IPS-15b (cell line): ENCODE measurements around the gene THUMPD1.

Source experiments
- H3K27me3 ChIP-seq: one replicate; pipeline ENCODE4 v1.6.1; 2013; ENCODE audit warnings: low read length; ENCODE audit not compliant: control insufficient read depth, insufficient read depth
- H3K36me3 ChIP-seq: one replicate; pipeline ENCODE4 v1.6.1; 2013; ENCODE audit warnings: low read length; ENCODE audit not compliant: control insufficient read depth, insufficient read depth
- H3K4me1 ChIP-seq: one replicate; pipeline ENCODE4 v1.6.1; 2013; ENCODE audit warnings: mild to moderate bottlenecking, low read length; ENCODE audit not compliant: control insufficient read depth, insufficient read depth
- H3K4me3 ChIP-seq: one replicate; pipeline ENCODE4 v1.5.1; 2013; ENCODE audit warnings: low read depth, low read length
- H3K9ac ChIP-seq: one replicate; pipeline ENCODE4 v1.6.1; 2013; ENCODE audit warnings: low read depth, mild to moderate bottlenecking, low read length
- H3K9me3 ChIP-seq: one replicate; pipeline ENCODE4 v1.6.1; 2013; ENCODE audit warnings: mild to moderate bottlenecking, low read length; ENCODE audit not compliant: control insufficient read depth, insufficient read depth

Gene THUMPD1

GRCh38 chr16:20746461-20746860 lies 4.8 kb upstream of the THUMPD1 start:
- Histone ChIP-seq H3K4me1 (no peaks in the 10 kb centered on the region), H3K4me3 (no peak overlapping the region), H3K27me3 (no peaks in the 10 kb centered on the region), H3K9me3 (peaks cover 5% of the 10 kb centered on the region), H3K9ac (no peak overlapping the region), H3K36me3 (no peaks in the 10 kb centered on the region)

GRCh38 chr16:20744922-20745440 lies 3.4 kb upstream of the THUMPD1 start:
- H3K9me3 ChIP-seq = peaks cover 5% of the 10 kb centered on the region
- no peaks in the 10 kb centered on the region for H3K36me3 ChIP-seq
- no peaks in the 10 kb centered on the region for H3K27me3 ChIP-seq
- H3K4me1 ChIP-seq = no peaks in the 10 kb centered on the region
- no peak overlapping the region for H3K4me3 ChIP-seq
- no peak overlapping the region for H3K9ac ChIP-seq

- no peak overlapping the region for H3K9ac ChIP-seq
- H3K9me3 ChIP-seq = peaks cover 5% of the 10 kb centered on the region
- H3K36me3 ChIP-seq = peaks cover 1% of the 10 kb centered on the region
- H3K27me3 ChIP-seq = no peaks in the 10 kb centered on the region
- no peaks in the 10 kb centered on the region for H3K4me1 ChIP-seq
- no peak overlapping the region for H3K4me3 ChIP-seq
Observed at GRCh38 chr16:20743591-20743990, 2.0 kb upstream of the THUMPD1 start.

GRCh38 chr16:20740901-20741521 lies 607 bp downstream of the THUMPD1 start:
- H3K4me3 ChIP-seq = peak overlapping the region; percentile 97
- H3K9ac ChIP-seq = peak overlapping the region; percentile 89
- H3K9me3 ChIP-seq = no peaks in the 10 kb centered on the region
- no peaks in the 10 kb centered on the region for H3K4me1 ChIP-seq
- peaks cover 12% of the 10 kb centered on the region for H3K36me3 ChIP-seq
- H3K27me3 ChIP-seq = no peaks in the 10 kb centered on the region

GRCh38 chr16:20740007-20740883 lies 1.4 kb downstream of the THUMPD1 start:
- peaks cover 13% of the 10 kb centered on the region for H3K36me3 ChIP-seq
- H3K4me1 ChIP-seq = no peaks in the 10 kb centered on the region
- no peaks in the 10 kb centered on the region for H3K27me3 ChIP-seq
- no peaks in the 10 kb centered on the region for H3K9me3 ChIP-seq
- H3K9ac ChIP-seq = peak overlapping the region; percentile 40
- peak overlapping the region; percentile 97 for H3K4me3 ChIP-seq

GRCh38 chr16:20735490-20735889 lies 6.1 kb downstream of the THUMPD1 start:
- Histone ChIP-seq H3K36me3 (peaks cover 13% of the 10 kb centered on the region), H3K9ac (no peak overlapping the region), H3K4me3 (no peak overlapping the region)

GRCh38 chr16:20734782-20735181 lies 6.8 kb downstream of the THUMPD1 start:
- Histone ChIP-seq H3K9me3 (no peaks in the 10 kb centered on the region), H3K4me3 (no peak overlapping the region), H3K27me3 (no peaks in the 10 kb centered on the region), H3K4me1 (no peaks in the 10 kb centered on the region), H3K36me3 (peaks cover 13% of the 10 kb centered on the region), H3K9ac (no peak overlapping the region)

More at GRCh38 chr16:20735490-20735889, 6.1 kb downstream of the THUMPD1 start:
- Histone ChIP-seq H3K9me3 (no peaks in the 10 kb centered on the region), H3K27me3 (no peaks in the 10 kb centered on the region), H3K4me1 (no peaks in the 10 kb centered on the region)

GRCh38 chr16:20734056-20734455 lies 7.6 kb downstream of the THUMPD1 start:
- H3K4me1 ChIP-seq = no peaks in the 10 kb centered on the region
- H3K27me3 ChIP-seq = no peaks in the 10 kb centered on the region
- H3K9me3 ChIP-seq = no peaks in the 10 kb centered on the region
- H3K4me3 ChIP-seq = no peak overlapping the region
- peaks cover 13% of the 10 kb centered on the region for H3K36me3 ChIP-seq
- H3K9ac ChIP-seq = no peak overlapping the region

- Histone ChIP-seq H3K4me3 (no peak overlapping the region), H3K27me3 (no peaks in the 10 kb centered on the region), H3K9ac (no peak overlapping the region), H3K4me1 (no peaks in the 10 kb centered on the region), H3K36me3 (no peaks in the 10 kb centered on the region), H3K9me3 (no peaks in the 10 kb centered on the region)
Observed at GRCh38 chr16:20729141-20729540, 12.5 kb downstream of the THUMPD1 start.

GRCh38 chr16:20727181-20727580 lies 14.4 kb downstream of the THUMPD1 start:
- no peaks in the 10 kb centered on the region for H3K9me3 ChIP-seq
- H3K4me3 ChIP-seq = no peak overlapping the region
- no peak overlapping the region for H3K9ac ChIP-seq

GRCh38 chr16:20726661-20727060 lies 15.0 kb downstream of the THUMPD1 start:
- H3K9ac ChIP-seq = no peak overlapping the region
- no peak overlapping the region for H3K4me3 ChIP-seq
- no peaks in the 10 kb centered on the region for H3K9me3 ChIP-seq
- H3K36me3 ChIP-seq = no peaks in the 10 kb centered on the region
- H3K4me1 ChIP-seq = no peaks in the 10 kb centered on the region
- H3K27me3 ChIP-seq = no peaks in the 10 kb centered on the region

More at GRCh38 chr16:20727181-20727580, 14.4 kb downstream of the THUMPD1 start:
- Histone ChIP-seq H3K4me1 (no peaks in the 10 kb centered on the region), H3K36me3 (no peaks in the 10 kb centered on the region), H3K27me3 (no peaks in the 10 kb centered on the region)

GRCh38 chr16:20720251-20720650 lies 21.4 kb downstream of the THUMPD1 start:
- no peaks in the 10 kb centered on the region for H3K4me1 ChIP-seq
- H3K9me3 ChIP-seq = no peaks in the 10 kb centered on the region

More at GRCh38 chr16:20720251-20720650, 21.4 kb downstream of the THUMPD1 start:
- Histone ChIP-seq H3K4me3 (no peak overlapping the region), H3K36me3 (no peaks in the 10 kb centered on the region), H3K9ac (no peak overlapping the region), H3K27me3 (no peaks in the 10 kb centered on the region)
